Hepatocyte (in vitro differentiated cells): Measurements from ENCODE around the gene MSANTD2.

Experiments
- EZH2phosphoT487 ChIP-seq: fragments of 200-600 bp; sonication (generic); IDR thresholded peaks from one replicate; pipeline ENCODE4 v1.6.1; 2018; ENCODE audit warnings: antibody characterized with exemption, mild to moderate bottlenecking, low read depth, moderate library complexity; ENCODE audit not compliant: unreplicated experiment, severe bottlenecking
- TF ChIP-seq, protein P1 (sequence below): fragments of 200-600 bp; sonication (generic); IDR thresholded peaks from 2 replicates; pipeline ENCODE4 v1.5.1; 2016; ENCODE audit warnings: antibody characterized with exemption, mild to moderate bottlenecking; ENCODE audit not compliant: poor library complexity

DNA sequence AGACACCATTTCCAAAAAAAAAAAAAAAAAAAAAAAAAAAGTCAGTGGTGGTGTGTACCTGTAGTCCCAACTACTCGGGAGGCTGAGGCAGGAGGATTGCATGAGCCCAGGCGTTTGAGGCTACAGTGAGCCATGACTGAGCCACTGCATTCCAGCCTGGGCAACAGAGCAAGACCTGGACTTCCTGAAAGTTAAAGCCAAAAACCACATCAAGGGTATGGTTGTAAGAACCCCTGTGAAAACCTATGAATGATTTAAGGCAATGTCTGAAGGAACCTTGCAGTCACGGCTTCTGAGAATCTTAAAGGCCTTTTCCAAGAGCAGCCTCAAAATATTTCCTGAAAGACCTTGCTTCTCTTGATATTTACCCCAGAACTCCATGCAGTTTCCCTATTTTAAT, 30.5 kb upstream of the MSANTD2 start:
- TF ChIP-seq, protein P1, sequence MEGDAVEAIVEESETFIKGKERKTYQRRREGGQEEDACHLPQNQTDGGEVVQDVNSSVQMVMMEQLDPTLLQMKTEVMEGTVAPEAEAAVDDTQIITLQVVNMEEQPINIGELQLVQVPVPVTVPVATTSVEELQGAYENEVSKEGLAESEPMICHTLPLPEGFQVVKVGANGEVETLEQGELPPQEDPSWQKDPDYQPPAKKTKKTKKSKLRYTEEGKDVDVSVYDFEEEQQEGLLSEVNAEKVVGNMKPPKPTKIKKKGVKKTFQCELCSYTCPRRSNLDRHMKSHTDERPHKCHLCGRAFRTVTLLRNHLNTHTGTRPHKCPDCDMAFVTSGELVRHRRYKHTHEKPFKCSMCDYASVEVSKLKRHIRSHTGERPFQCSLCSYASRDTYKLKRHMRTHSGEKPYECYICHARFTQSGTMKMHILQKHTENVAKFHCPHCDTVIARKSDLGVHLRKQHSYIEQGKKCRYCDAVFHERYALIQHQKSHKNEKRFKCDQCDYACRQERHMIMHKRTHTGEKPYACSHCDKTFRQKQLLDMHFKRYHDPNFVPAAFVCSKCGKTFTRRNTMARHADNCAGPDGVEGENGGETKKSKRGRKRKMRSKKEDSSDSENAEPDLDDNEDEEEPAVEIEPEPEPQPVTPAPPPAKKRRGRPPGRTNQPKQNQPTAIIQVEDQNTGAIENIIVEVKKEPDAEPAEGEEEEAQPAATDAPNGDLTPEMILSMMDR: no peak
- no peak for TF ChIP-seq EZH2phosphoT487
